HL-60/S4 treated with retinoic acid at 250 ng/mL for 4 days and 3 days (cell line): ENCODE measurements around the gene CHST11.

Experiments
- in situ Hi-C: fragments of 300-500 bp; cut with MboI; formaldehyde crosslinking; loops from 2 replicates; pipeline ENCODE4 v1.7.0; 2022; ENCODE audit warnings: low sequenced_read_pairs

The CHST11 gene

DNA sequence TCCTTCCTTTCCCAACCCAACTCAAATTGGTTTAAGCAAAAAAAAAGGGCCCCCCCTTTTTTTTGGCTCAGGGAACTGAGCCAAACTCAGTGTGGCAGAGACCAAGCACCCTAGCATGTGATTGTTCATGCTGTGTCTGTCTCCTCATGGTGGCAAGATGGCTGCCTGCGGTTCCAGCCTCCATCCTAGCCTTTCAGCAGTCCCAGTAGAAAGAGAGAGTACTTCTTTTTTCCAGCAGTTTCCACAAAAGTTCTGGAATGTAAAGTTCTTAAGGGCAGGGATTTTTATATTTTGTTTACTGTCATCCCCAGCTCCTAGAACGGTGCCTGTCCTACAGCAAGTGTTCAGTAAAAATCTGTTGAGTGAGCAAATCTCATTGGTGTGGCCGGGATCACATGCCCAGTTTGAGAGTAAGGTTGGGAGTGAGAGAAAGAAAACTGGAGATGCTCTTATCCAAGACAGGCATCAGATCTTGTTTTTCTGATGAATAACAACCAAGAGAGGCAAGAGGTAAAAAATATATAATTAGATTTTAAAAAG lies 22.4 kb downstream of the CHST11 start:
- in situ Hi-C loops = no loop called here

- in situ Hi-C loops = no loop called here
These were observed 23.3 kb downstream of the CHST11 start for GRCh38 chr12:104480012-104480411.

- in situ Hi-C loops = no loop called here
These were observed 24.2 kb downstream of the CHST11 start for GRCh38 chr12:104480826-104481440.

- in situ Hi-C loops = no loop called here
These were observed 25.4 kb downstream of the CHST11 start for GRCh38 chr12:104482113-104482512.

GRCh38 chr12:104482748-104483147 lies 26.0 kb downstream of the CHST11 start:
- in situ Hi-C loops = no loop called here

DNA sequence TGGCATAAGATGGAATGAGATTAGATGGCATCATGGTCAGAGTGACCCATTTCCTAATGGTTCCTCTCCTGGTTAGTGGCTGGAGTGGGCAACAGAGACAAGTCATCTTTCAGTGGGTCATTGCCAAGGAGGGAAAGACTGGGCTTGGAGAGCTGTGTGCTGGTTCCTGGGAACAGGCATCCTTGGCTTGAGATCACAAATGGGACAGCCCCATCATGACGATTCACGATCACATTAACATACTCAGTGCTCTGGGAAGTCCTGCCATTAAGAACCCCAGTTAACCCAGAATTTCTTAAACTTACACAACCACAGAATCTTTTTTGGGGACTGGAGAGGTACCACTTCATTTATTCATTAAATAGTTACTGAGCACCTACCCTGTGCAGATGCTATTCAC lies 27.3 kb downstream of the CHST11 start:
- in situ Hi-C loops = no loop called here

DNA sequence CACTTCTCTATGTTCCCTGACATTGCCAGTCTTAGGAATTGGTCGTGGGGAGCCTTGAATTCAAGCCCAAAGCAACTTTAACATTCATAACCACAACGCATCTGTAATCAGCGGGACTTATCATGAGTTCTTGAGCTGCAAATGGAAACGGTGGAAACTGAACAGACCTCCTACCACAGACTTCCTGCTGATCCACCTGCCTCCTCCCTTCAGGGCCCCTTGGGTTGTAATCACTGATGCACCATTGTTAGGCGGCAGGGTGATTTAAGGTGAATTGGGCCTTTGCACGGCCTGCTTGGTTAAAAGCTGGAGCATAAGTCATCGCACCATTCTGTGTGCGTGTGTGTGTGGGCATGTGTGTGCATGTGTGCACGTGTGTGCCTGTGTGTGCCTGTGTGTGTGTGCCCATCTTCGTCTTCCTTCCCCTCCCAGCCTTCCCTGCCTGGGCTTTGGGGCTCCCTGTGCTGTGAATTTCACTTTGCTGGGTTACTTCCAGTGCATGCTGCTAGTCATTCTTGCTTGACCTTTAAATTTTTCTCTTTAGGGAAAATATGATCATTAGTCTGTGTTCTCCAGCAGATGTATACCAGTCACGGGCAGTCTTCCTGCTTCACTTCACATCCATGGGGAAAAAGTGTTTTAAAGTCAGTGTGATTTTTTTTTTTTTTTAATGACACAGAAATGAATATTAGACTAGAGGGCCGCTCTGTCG lies 29.1 kb downstream of the CHST11 start:
- in situ Hi-C loops = no loop called here

GRCh38 chr12:104486363-104486750 lies 29.6 kb downstream of the CHST11 start:
- in situ Hi-C loops = no loop called here

GRCh38 chr12:104486943-104487819 lies 30.4 kb downstream of the CHST11 start:
- in situ Hi-C loops = no loop called here

GRCh38 chr12:104488374-104488773 lies 31.6 kb downstream of the CHST11 start:
- in situ Hi-C loops = no loop called here

GRCh38 chr12:104490186-104490585 lies 33.4 kb downstream of the CHST11 start:
- in situ Hi-C loops = no loop called here

GRCh38 chr12:104490850-104491249 lies 34.1 kb downstream of the CHST11 start:
- in situ Hi-C loops = no loop called here

- in situ Hi-C loops = no loop called here
These were observed 36.7 kb downstream of the CHST11 start for GRCh38 chr12:104493496-104493895.

- in situ Hi-C loops = no loop called here
These were observed 37.5 kb downstream of the CHST11 start for GRCh38 chr12:104494137-104494792.

DNA sequence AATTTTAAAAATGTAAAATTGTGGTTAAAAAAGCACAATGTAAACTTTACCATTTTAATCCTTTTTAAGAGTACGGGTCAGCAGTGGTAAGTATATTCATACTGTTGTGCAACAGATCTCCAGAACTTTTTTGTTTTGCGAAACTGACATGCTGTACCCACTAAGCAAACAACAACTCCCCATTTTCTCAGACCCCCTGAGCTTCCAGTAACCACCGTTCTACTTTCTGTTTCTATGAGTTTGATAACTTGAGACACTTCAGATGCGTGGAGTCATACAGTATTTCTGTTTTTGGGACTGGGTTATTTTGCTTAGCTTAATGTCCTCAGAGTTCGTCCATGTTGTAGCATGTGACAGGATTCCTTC lies 38.0 kb downstream of the CHST11 start:
- in situ Hi-C loops = no loop called here

GRCh38 chr12:104495786-104496185 lies 39.0 kb downstream of the CHST11 start:
- in situ Hi-C loops = no loop called here

DNA sequence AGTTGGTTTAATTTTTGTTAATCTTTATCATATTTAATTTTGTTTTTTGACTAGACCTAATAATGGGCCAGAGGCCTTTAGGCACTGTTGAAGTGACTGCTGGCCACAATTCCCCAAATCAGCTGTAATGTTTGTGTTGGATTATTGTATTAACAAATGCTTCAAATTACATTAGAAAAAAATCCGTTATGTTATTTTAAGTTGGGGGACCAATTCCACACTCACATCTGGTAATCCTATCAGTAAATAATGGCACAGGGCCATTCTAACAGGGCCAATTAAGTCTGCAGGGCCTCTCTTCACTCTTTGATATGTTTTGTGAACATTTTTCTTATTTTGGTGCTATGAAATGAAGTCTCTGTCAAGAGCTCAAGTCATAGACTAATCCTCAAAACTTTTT lies 39.6 kb downstream of the CHST11 start:
- in situ Hi-C loops = no loop called here

DNA sequence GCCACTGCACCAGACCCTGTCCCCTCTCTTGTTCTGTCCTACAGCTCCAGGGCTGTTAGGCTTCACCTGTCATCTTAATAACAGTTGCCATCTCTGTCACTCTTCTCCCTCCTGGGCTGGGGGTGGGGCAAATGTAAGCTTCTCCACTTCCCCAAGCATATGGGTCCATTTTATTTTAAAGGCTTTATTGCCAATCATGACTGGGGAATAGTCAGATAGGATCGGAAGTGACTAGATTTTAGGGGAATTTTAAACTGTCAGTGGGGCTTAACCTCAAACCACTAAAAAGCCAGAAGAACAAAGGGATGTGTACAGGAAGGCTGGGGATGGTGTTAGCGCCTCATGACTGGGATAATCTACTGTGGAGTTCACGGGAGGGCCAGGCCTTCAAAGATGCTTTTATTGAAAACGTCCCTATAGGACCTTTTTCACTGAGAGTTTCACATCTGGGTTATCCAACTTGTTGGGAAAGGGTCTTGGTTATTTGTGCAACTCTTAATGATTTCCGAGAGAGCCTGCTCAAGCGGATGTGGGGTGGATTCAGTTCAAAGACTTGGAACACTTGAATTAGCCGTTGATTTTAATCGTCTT lies 41.6 kb downstream of the CHST11 start:
- in situ Hi-C loops = no loop called here

DNA sequence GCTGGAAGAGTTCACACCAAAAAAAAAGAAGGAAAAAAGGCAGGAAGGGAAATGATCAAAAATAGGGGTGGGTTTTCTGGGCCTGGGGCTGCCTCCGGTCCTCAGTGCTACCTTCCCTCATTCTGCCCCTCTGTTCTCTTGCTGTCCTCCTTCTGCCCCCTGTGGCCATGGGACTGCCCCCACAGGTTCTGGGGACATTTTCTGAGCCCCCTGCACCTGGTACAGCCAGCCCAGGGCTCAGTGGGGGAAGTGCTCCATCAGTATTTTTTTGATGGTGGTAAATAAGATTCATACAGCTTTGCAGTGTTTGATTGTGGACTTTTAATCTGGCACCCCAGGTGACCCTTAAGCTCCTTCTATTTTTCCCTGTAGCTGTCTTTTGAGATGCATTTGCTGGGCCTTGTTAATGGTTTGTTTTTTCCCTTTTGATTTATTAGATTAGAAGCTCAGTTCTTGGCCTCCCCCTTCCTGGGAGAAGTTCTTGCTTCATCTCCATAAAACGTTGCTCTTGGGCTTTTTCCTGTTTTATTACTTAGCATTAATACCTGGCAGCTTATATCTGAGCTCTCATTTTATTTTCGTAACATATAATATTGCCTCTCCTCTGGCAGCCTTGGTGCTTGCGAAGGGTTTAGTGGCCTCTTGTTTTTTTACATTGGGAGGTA lies 43.1 kb downstream of the CHST11 start:
- in situ Hi-C loops = no loop called here

GRCh38 chr12:104501115-104501514 lies 44.4 kb downstream of the CHST11 start:
- in situ Hi-C loops = no loop called here
